GM21737 (cell line): Measurements from ENCODE around the gene PDE2A.

Source experiments
- ATAC-seq: cut with Tn5 transposase; IDR thresholded peaks from one replicate; pipeline ENCODE4 v1.9.1; 2021; ENCODE audit warnings: mild to moderate bottlenecking, moderate library complexity; ENCODE audit not compliant: unreplicated experiment

The PDE2A gene

GRCh38 chr11:72661486-72661885 lies 12.7 kb downstream of the PDE2A start:
- no peak for ATAC-seq

DNA sequence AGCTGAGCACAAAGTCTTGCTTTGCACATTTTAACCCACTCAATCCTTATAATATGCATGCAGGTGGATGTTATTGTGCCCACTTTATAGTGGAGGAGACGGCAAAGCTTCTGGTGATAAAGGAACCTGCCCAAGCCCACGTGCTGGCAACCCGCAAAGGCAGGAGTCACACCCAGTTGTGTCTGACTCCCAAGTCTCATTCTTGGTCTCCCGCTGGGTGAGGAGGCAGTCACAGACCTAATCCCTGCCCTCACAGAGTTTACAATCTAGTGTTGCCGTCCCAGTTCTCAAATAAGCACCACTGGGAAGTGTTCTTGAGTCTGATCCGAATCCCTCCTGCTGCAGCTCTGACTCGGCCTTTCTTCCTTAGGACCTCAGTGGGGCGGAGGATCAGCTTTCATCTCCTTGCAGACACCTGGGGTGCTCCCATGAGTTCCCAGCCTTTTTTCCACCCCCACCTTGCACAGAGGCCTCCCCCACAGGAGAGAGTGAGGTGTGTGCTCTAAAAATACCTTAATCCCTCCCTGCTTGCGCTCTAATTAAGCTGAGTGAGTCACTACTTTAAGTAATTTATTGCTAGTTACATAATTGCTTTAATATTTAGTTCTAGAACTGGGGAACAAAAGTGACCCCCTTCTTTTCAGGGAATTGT lies 15.1 kb downstream of the PDE2A start:
- ATAC-seq: no peak

DNA sequence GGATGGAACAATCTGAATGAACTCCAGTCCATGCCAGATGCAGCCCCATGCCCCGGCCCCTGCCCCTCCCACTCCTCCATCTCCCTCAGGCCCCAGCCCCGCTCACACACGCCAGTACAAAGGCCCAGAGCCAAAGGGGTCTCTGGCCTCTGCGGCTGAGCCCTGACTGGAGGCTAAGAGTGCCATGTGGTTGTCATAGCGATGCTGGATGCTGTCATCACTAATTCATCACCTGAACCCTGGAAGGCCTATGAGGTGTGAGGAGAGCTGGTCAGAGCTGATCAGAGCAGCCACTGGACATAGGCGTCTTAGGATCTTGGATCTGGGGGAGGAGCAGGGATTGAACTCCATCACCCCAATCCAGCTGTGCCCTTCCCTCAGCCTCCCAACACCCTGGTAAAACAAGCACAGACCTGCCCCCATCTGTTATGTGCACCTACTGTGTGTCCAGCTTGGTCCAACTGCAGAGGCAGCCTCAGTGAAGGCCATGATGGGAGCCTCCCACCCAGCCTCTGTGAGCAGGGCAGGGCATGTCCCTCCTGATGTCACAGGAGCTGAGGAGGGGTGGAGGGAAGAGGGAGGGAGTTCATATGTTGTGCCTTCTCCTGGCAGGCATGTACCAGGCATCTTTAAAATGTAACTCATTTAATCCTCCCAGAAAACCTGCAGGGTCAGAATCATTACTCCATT lies 16.7 kb downstream of the PDE2A start:
- no peak for ATAC-seq

DNA sequence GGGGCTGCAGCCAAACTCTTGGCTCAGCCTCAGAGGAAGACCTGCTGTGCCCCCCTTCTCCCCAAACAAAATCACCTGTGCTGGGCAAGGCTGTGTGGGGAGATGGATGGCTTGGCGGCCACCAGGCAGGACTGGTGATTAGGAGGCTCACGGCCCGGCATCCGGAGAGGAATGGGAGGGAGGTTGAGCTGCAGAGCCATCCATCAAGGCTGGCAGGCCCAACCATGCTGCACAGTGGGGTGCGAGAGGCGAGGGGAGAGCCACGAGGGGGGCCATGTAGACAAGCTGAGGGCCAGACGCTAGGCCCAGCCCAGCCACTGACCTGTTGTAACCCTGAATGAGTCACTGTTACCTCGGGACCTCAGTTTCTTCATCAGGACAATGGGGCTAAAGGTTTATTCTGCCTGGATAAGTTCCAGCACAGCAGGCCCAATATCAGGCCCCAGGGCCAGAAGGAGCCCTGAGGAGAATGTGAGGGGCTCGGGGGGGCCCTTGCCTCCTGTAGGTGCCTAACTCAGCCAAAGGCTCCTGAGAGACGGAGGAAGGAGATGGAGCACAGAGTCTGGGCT lies 18.2 kb downstream of the PDE2A start:
- ATAC-seq: no peak

DNA sequence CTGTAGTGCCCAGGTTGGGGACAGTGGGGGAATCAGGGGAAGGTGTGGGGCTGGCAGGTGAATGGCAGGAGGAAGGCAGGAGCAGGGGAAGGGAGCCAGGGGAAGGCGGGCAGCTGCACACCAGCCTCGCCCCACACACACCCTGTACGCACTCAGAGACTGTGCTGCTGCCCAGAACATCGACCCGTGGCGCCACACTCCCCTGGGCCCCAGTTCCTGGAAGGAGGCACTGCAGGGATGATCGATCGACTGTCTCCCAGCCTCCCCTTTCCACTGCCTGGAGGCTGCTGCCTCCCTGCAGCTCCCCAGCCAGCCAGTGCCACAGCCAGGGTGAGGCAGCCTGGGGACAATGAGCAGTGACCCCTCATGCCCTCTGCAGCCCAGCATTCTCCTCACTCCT lies 19.2 kb downstream of the PDE2A start:
- no peak for ATAC-seq

DNA sequence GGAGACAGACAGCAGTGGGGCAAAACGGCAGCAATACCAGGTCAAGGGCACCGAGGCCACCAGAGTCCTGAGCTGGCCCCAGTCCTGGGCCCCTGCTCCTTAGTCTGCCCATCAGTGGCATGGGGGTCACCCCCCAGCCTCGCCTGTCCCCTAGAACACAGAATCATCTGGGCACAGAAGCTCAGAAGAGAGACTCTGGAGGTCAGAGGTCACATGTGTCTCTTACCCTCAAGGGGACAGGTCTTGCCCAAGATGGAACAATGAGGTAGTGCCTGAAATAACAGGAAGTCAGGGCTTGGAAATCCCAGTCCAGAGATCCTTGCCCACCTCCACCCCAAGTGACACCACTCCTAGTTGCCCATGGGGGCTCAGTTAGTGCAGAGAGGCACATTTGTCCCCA lies 20.6 kb downstream of the PDE2A start:
- ATAC-seq: no peak

- no peak for ATAC-seq
Observed at GRCh38 chr11:72652873-72653630, 21.2 kb downstream of the PDE2A start.

GRCh38 chr11:72652133-72652532 lies 22.1 kb downstream of the PDE2A start:
- ATAC-seq: no peak

DNA sequence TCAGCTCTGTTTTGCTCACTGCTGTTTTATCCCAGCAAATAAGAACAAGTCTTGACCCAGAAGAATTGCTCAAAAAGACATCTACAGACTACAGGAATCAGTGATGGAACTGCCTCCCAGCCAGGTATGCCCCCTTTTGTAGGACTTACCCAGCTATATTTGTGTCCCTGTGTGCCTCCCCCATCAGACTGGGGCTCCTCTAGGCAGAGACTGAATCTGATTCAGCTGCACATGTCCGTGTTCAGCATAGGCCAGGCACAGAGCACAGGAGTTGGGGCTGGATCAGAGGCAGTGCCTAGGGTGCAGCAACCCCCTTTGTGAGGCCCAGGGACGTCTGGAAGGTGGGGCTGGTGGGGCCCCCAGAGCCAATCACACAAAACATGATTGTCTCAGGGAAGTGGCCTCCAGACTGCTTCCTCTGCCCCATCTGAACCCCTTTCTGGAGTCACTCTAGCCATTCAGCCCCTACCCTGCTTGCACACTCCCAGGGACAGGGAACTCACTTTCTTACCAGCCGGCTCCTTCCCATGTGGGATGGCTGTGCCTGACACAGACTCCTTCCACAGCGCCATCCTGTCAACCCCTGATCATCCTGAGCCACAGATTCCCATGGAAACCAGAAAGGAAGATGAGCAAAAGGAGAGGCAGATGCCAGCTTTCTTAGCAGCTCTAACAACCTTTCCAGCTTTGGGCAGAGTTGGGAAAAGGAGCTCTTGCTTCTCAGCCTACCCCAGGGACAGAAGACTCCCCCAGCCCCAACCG lies 24.8 kb downstream of the PDE2A start:
- no peak for ATAC-seq

GRCh38 chr11:72648384-72649136 lies 25.7 kb downstream of the PDE2A start:
- ATAC-seq: no peak

GRCh38 chr11:72647882-72648281 lies 26.3 kb downstream of the PDE2A start:
- ATAC-seq: no peak

DNA sequence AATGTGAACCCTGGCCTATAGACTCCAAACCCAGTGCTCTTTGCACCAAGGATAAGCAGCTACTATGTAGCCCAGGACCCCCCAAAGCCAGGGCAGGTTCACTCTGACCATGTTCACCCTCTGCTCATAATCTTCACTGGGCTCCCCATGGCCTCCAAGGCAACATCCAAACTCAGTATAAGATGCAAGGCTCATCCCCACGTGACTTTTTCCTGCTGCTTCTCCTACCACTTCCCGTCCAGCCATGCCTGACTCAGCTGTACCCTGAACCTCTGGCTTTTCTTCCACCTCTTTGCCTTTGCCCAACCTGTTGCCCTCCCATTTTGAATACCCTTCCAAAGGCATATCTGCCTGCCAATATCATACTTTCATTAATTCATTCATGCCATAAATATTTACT lies 27.8 kb downstream of the PDE2A start:
- no peak for ATAC-seq

DNA sequence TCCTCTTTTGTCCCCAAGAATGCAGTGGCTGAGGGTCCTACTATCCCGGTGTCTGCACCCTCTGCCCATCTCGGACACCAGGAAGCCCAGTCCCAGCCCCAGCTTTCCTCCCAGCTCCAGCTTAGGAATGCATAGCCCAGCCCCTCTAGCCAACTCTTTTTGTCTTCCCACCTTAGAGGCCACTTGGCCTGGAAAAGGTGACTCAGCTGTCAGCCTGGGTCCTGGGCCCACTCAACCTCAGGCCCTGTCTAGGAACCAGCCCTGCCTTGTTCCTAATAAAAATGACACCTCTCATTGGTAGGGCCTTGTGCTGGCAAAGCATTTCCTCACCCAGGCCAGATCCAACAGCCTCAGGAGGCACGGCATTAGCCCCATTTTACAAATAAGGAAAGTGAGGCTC lies 28.2 kb downstream of the PDE2A start:
- no peak for ATAC-seq

DNA sequence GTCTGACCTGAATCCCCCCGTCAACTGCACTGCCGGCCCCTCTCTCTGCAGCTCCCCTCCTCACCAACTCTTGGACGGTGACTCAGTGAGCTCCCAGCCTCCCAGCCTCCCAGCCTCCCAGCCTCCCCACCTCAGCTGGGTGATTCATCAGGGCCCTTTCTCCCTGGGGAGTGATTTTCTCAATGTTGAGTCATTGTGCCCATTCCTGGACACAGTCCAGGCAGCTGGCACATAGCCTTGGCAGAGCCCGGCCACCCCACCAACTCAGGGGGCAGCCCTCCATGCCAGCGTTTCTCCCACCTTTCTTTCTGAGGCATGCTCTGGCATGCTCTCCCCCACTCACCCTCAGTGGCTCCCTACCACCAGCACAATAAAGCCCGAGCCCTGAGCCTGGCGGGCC lies 30.7 kb downstream of the PDE2A start:
- no peak for ATAC-seq

GRCh38 chr11:72642884-72643522 lies 31.2 kb downstream of the PDE2A start:
- ATAC-seq: no peak

GRCh38 chr11:72642043-72642883 lies 32.0 kb downstream of the PDE2A start:
- no peak for ATAC-seq

- ATAC-seq: no peak
Observed at GRCh38 chr11:72641522-72642042, 32.6 kb downstream of the PDE2A start.

GRCh38 chr11:72639502-72640375 lies 34.5 kb downstream of the PDE2A start:
- ATAC-seq: no peak
